H1 (cell line): Measurements from ENCODE around the gene GALNT17. TPM values are rescaled to one million over a fixed set of nuclear protein-coding genes. Genes with fewer than 3 reads are reported as not detected.
A peak's percentile ranks its signal among the peaks of the same experiment; 100 is the strongest.

Experiments
- CTCF ChIA-PET: fragments of 300-600 bp; sonication (Branson Sonifier 250); formaldehyde crosslinking; loops from one replicate; lab custom pipeline; 2021; ENCODE audit not compliant: partially characterized antibody; lab: Charles Lee
- POLR2A ChIA-PET: fragments of 300-600 bp; sonication (Branson Sonifier 250); formaldehyde crosslinking; loops from one replicate; lab custom pipeline; 2021; ENCODE audit warnings: inconsistent platforms; ENCODE audit not compliant: partially characterized antibody; lab: Charles Lee
- DNase-seq, 2 experiments: peaks; one replicate each; pipeline versions ENCODE4 v3.0.0 to v3.0.0-alpha.2; 2010 to 2022; ENCODE audit warnings: low spot score in 2 of 2, low read depth in 1 of 2, mixed read lengths in 1 of 2
- FAIRE-seq: peaks from 2 replicates; lab custom pipeline; 2011; peaks lifted over from hg19 to GRCh38; lab: Jason Lieb, UNC
- H2AFZ ChIP-seq: 2 replicates; pipeline ENCODE4 v1.8.1; 2012; ENCODE audit warnings: low read length, inconsistent platforms
- H2AK5ac ChIP-seq: 2 replicates; pipeline ENCODE4 v1.6.1; 2013; ENCODE audit warnings: low read depth, low read length
- H2BK120ac ChIP-seq: replicated peaks from 2 replicates; pipeline ENCODE3; 2013; ENCODE audit warnings: low read depth, low read length, inconsistent platforms
- H2BK12ac ChIP-seq: 2 replicates; pipeline ENCODE4 v1.6.1; 2013; ENCODE audit warnings: low read depth, low read length
- H2BK15ac ChIP-seq: 2 replicates; pipeline ENCODE4 v1.6.1; 2013; ENCODE audit warnings: low read length
- H2BK20ac ChIP-seq: 2 replicates; pipeline ENCODE4 v1.6.1; 2013; ENCODE audit warnings: low read length
- H2BK5ac ChIP-seq: 2 replicates; pipeline ENCODE4 v1.6.1; 2013; ENCODE audit warnings: low read depth, low read length
- H3K14ac ChIP-seq: 2 replicates; pipeline ENCODE4 v1.6.1; 2013; ENCODE audit warnings: inconsistent platforms; ENCODE audit not compliant: insufficient read length
- H3K18ac ChIP-seq: 2 replicates; pipeline ENCODE4 v1.6.1; 2013; ENCODE audit warnings: low read length; ENCODE audit errors: extremely low read depth
- H3K23ac ChIP-seq: 2 replicates; pipeline ENCODE4 v1.6.1; 2013; ENCODE audit warnings: inconsistent platforms; ENCODE audit not compliant: insufficient read length
- H3K23me2 ChIP-seq: 2 replicates; pipeline ENCODE4 v1.6.1; 2013; ENCODE audit warnings: low read depth, low read length
- H3K27ac ChIP-seq: 2 replicates; pipeline ENCODE4 v1.6.1; 2011; ENCODE audit warnings: low read depth, low read length, inconsistent platforms
- H3K27me3 ChIP-seq, 4 experiments: replicated peaks in 1 of 4; 1 replicate in 1 of 4; 2 replicates in 3 of 4; pipeline versions ENCODE4 v1.6.1 to v1.8.1; 2011 to 2013; ENCODE audit warnings: low read length in 3 of 4, mild to moderate bottlenecking in 3 of 4, inconsistent platforms in 2 of 4, mixed read lengths in 2 of 4, moderate library complexity in 1 of 4; ENCODE audit not compliant: control insufficient read depth in 3 of 4, insufficient read depth in 3 of 4; ENCODE audit errors: extremely low read depth in 1 of 4
- H3K36me3 ChIP-seq, 4 experiments: 2 replicates each; pipeline versions ENCODE4 v1.6.1 to v1.8.1; 2011 to 2013; ENCODE audit warnings: mild to moderate bottlenecking in 4 of 4, low read length in 3 of 4, moderate library complexity in 2 of 4, control low read depth in 1 of 4, inconsistent platforms in 1 of 4; ENCODE audit not compliant: insufficient read depth in 4 of 4, control insufficient read depth in 2 of 4
- H3K4ac ChIP-seq: replicated peaks from 2 replicates; pipeline ENCODE3; 2013; ENCODE audit warnings: low read length, low read depth, mixed read lengths, inconsistent platforms; ENCODE audit not compliant: insufficient read length
- H3K4me1 ChIP-seq, 4 experiments: replicated peaks in 1 of 4; 1 replicate in 1 of 4; 2 replicates in 3 of 4; pipeline versions ENCODE4 v1.6.1 to v1.8.1; 2011 to 2013; ENCODE audit warnings: low read length in 3 of 4, inconsistent platforms in 2 of 4, mixed read lengths in 1 of 4; ENCODE audit not compliant: insufficient read depth in 4 of 4, control insufficient read depth in 3 of 4
- H3K4me2 ChIP-seq, 2 experiments: 2 replicates each; pipeline versions ENCODE4 v1.6.1 to v1.8.1; 2011 to 2013; ENCODE audit warnings: low read depth in 2 of 2, low read length in 2 of 2, control low read depth in 1 of 2, inconsistent platforms in 1 of 2, mild to moderate bottlenecking in 1 of 2; ENCODE audit not compliant: insufficient read depth in 1 of 2
- H3K4me3 ChIP-seq, 4 experiments: fragments of 200-600, 300-600 bp in 1 of 4; sonication (generic), shearing (Covaris generic), sonication (Bioruptor Twin) in 1 of 4; 2 replicates each; pipeline versions ENCODE4 v1.5.1 to v1.8.1; 2011 to 2016; ENCODE audit warnings: low read length in 4 of 4, low read depth in 3 of 4, control low read depth in 2 of 4, inconsistent platforms in 2 of 4, mild to moderate bottlenecking in 2 of 4, mixed read lengths in 1 of 4, moderate library complexity in 1 of 4; ENCODE audit not compliant: insufficient read depth in 2 of 4; ENCODE audit errors: extremely low read depth in 1 of 4
- H3K56ac ChIP-seq: replicated peaks from 2 replicates; pipeline ENCODE3; 2013; ENCODE audit warnings: low read depth, mild to moderate bottlenecking, mixed read lengths, low read length, inconsistent platforms; ENCODE audit not compliant: insufficient read length
- H3K79me1 ChIP-seq: 2 replicates; pipeline ENCODE4 v1.6.1; 2013; ENCODE audit warnings: low read depth, low read length, control low read depth
- H3K79me2 ChIP-seq, 2 experiments: 2 replicates each; pipeline versions ENCODE4 v1.6.1 to v1.8.1; 2012 to 2013; ENCODE audit warnings: low read length in 2 of 2, mild to moderate bottlenecking in 2 of 2, inconsistent platforms in 1 of 2; ENCODE audit not compliant: insufficient read depth in 2 of 2, control insufficient read depth in 1 of 2
- H3K9ac ChIP-seq, 4 experiments: replicated peaks in 1 of 4; 1 replicate in 1 of 4; 2 replicates in 3 of 4; pipeline versions ENCODE4 v1.6.1 to v1.8.1; 2011 to 2013; ENCODE audit warnings: low read depth in 3 of 4, low read length in 3 of 4, control low read depth in 2 of 4, mild to moderate bottlenecking in 2 of 4, moderate library complexity in 2 of 4, inconsistent platforms in 1 of 4; ENCODE audit errors: extremely low read depth in 1 of 4
- H3K9me3 ChIP-seq, 2 experiments: 2 replicates each; pipeline versions ENCODE4 v1.6.1 to v1.8.1; 2012 to 2013; ENCODE audit warnings: mild to moderate bottlenecking in 2 of 2, moderate library complexity in 2 of 2, control low read depth in 1 of 2, inconsistent platforms in 1 of 2, low read depth in 1 of 2, low read length in 1 of 2, mixed read lengths in 1 of 2; ENCODE audit not compliant: insufficient read depth in 2 of 2
- H4K20me1 ChIP-seq, 2 experiments: replicated peaks in 1 of 2; 2 replicates each; pipeline versions ENCODE3 to v1.8.1; 2011 to 2013; ENCODE audit warnings: inconsistent platforms in 2 of 2, low read length in 2 of 2, mild to moderate bottlenecking in 1 of 2; ENCODE audit not compliant: insufficient read depth in 2 of 2, control insufficient read depth in 1 of 2
- H4K5ac ChIP-seq: 2 replicates; pipeline ENCODE4 v1.6.1; 2013; ENCODE audit warnings: low read length, low read depth, mixed read lengths, inconsistent platforms; ENCODE audit not compliant: insufficient read length
- H4K8ac ChIP-seq: 2 replicates; pipeline ENCODE4 v1.8.0; 2013; ENCODE audit warnings: mild to moderate bottlenecking, moderate library complexity, low read length, inconsistent platforms; ENCODE audit not compliant: insufficient read depth; ENCODE audit errors: extremely low read depth
- H4K91ac ChIP-seq: replicated peaks from 2 replicates; pipeline ENCODE3; 2013; ENCODE audit warnings: low read length, mixed read lengths, inconsistent platforms; ENCODE audit not compliant: insufficient read length
- KDM1A ChIP-seq: fragments of 200-600, 300-600 bp; sonication (generic); IDR thresholded peaks from 2 replicates; pipeline ENCODE4 v1.7.1; 2016; ENCODE audit warnings: mild to moderate bottlenecking, low read length, borderline replicate concordance
- KDM5A ChIP-seq: fragments of 200-600 bp; IDR thresholded peaks from 2 replicates; pipeline ENCODE4 v1.7.1; 2012; ENCODE audit warnings: mild to moderate bottlenecking, low read length, inconsistent platforms, mixed read lengths
- WGBS, 2 experiments: shearing (Covaris generic) in 1 of 2; methylation state at CpG; one replicate each; pipeline versions ENCODE4 v1.1.6 to v1.1.7; 2013 to 2015; ENCODE audit warnings: low lambda C conversion rate in 2 of 2, mixed read lengths in 2 of 2, inconsistent platforms in 1 of 2, low coverage in 1 of 2, missing lambda C conversion rate in 1 of 2; ENCODE audit not compliant: insufficient replicate concordance in 2 of 2, insufficient coverage in 1 of 2, insufficient read length in 1 of 2; ENCODE audit errors: extremely low coverage in 1 of 2, missing lambda C conversion rate in 1 of 2; 5-methylcytosine and 5-hydroxymethylcytosine counted together
- polyA plus RNA-seq, 7 experiments: library from polyadenylated mRNA; depleted of rRNA in 3 of 7; stranded (reverse) in 5 of 7; unstranded in 2 of 7; fragments of >200 nt in 5 of 7; fragments of 200-250 nt in 2 of 7; gene quantifications; 1 replicate in 5 of 7; 2 replicates in 1 of 7; 4 replicates in 1 of 7; pipeline versions ENCODE4 v1.2.1 to v1.2.3, GENCODE V29; 2011 to 2013; ENCODE audit warnings: missing spikeins in 2 of 7, mixed read lengths in 2 of 7
- total RNA-seq: library from RNA; stranded (reverse); fragmentation: NEBNext Ultra II Directional; extraction: Animal tissue kit (Norgen Biotek cat#: 25700); gene quantifications from 2 replicates; pipeline ENCODE4 v1.2.1, GENCODE V29; 2021

GALNT17 gene
- total and polyA plus RNA-seq, 2 of the 8 experiments (the other 6 are each of a cell fraction or from before 2014, with no cell fraction given): 37.7 to 47.0 TPM

DNA sequence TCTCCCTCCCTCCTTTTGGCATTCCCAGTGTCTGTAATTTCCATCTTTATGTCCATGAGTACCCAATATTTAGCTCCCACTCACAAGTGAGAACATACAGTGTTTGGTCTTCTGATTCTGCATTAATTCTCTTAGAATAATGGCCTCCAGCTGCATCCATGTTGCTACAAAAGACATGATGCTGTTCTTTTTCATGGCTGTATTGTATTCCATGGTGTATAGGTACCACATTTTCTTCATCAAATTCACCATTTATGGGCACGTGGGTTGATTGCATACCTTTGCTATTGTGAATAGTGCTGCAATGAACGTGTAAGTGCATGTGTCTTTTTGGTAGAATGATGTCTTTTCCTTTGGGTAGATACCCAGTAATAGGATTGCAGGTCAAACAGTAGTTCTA, 576.8 kb downstream of the GALNT17 start:
- Histone ChIP-seq H4K8ac (no peak overlapping the region), H3K79me2 (no peaks in the 10 kb centered on the region), H3K14ac (no peak overlapping the region), H2BK12ac (no peak overlapping the region), H3K79me1 (no peaks in the 10 kb centered on the region), H3K4me3 (no peak overlapping the region), H3K23me2 (no peaks in the 10 kb centered on the region), H2AFZ (no peak overlapping the region), H2BK120ac (no peak overlapping the region), H3K18ac (no peak overlapping the region), H3K4me1 (no peaks in the 10 kb centered on the region), H3K4me2 (no peak overlapping the region), H2BK15ac (no peak overlapping the region), H3K27me3 (no peaks in the 10 kb centered on the region), H2BK5ac (no peak overlapping the region), H4K91ac (no peak overlapping the region), H2AK5ac (no peak overlapping the region), H3K9me3 (peaks cover 0 to 4% of the 10 kb centered on the region in 2 experiments; a peak in 2 of 4 replicates), H4K5ac (no peak overlapping the region), H3K36me3 (peaks cover 0 to 4% (median 0%) of the 10 kb centered on the region in 4 experiments; a peak in 1 of 8 replicates), H3K9ac (no peak overlapping the region), H4K20me1 (no peaks in the 10 kb centered on the region), H3K27ac (no peak overlapping the region), H2BK20ac (no peak overlapping the region), H3K23ac (no peak overlapping the region), H3K56ac (no peak overlapping the region), H3K4ac (no peak overlapping the region)
- WGBS, 2 experiments: 80% methylated on average over 2 of the region's 2 CpGs; no CpG with 5 or more reads in 1 of the 2 experiments
- TF ChIP-seq KDM5A (no peak), KDM1A (0 out of 2 replicates have a peak, but pooled peaks have one; percentile 79)
- no peak for FAIRE-seq
- ChIA-PET POLR2A (interaction anchor here (0.7 kb wide), 1 partner anchor 122 kb away, joined by 3 read pairs; no protein-coding TSS in a partner anchor), CTCF (no interaction called here)
- DNase-seq: no peak
